NCI-H2081 (cell line): ENCODE measurements around the gene PIAS1.
"Not testable (repeated sequence)": the region's sequence is repeated elsewhere in the genome, so short reads cannot be mapped to it uniquely, and the experiment has no call there.

ENCODE experiments used
- DNase-seq, 2 experiments: peaks; one replicate each; lab custom pipeline; 2025; lab: John Stamatoyannopoulos, UW

Gene PIAS1

GRCh38 chr15:68034719-68035293 lies 19.3 kb upstream of the PIAS1 start:
- DNase-seq = no peak

- no peak for DNase-seq
These were observed 15.9 kb upstream of the PIAS1 start for GRCh38 chr15:68038246-68038645.

GRCh38 chr15:68040144-68040543 lies 14.0 kb upstream of the PIAS1 start:
- DNase-seq = no peak

- DNase-seq = peak in 1 of 2 experiments; percentile 22
These were observed 11.8 kb upstream of the PIAS1 start for GRCh38 chr15:68042156-68042854.

- no peak for DNase-seq
These were observed 11.3 kb upstream of the PIAS1 start for GRCh38 chr15:68042855-68043222.

GRCh38 chr15:68045289-68046265 lies 8.5 kb upstream of the PIAS1 start:
- DNase-seq = no peak

GRCh38 chr15:68047826-68048225 lies 6.3 kb upstream of the PIAS1 start:
- no peak for DNase-seq

DNA sequence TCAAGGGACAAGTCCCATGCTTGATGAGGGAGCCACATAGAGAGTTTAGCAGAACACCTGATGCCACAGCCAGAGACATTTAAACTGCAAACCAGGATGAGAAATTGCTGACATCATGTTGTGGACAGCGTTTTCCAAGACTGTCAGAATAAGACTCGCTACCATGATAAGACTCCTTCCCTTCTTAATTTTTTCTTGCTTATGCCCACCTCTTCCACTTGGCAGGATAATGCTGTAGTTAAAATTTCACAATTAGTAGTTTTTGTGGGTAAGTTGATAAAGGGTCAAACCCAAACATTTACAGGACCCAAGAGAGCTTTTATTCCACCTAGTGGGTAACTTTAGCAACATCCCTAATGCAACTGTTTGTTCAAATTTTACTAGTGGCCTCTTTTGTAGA lies 3.0 kb upstream of the PIAS1 start:
- DNase-seq = no peak

- DNase-seq = no peak
These were observed 2.2 kb upstream of the PIAS1 start for GRCh38 chr15:68051907-68052306.

DNA sequence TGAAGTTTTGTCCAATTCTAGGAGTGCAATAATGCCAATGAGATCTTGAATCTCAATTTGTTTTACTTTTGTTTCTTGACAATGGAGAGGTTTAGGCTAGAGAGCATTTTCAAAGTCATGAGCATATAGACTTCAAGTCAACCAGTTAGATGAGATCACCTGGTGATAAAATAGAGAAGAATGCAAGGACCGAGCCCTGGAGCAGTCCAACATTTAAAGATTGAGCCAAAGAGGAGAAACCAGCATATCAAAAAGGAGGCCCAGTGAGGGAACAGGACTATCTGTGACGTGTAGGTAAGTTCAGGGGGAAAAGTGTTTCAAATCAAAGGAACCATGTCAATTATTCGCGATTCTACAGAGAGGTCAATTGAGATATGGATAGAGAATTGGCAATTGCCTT lies 1.7 kb upstream of the PIAS1 start:
- no peak for DNase-seq

- DNase-seq = no peak
These were observed 1.1 kb upstream of the PIAS1 start for GRCh38 chr15:68053001-68053400.

DNA sequence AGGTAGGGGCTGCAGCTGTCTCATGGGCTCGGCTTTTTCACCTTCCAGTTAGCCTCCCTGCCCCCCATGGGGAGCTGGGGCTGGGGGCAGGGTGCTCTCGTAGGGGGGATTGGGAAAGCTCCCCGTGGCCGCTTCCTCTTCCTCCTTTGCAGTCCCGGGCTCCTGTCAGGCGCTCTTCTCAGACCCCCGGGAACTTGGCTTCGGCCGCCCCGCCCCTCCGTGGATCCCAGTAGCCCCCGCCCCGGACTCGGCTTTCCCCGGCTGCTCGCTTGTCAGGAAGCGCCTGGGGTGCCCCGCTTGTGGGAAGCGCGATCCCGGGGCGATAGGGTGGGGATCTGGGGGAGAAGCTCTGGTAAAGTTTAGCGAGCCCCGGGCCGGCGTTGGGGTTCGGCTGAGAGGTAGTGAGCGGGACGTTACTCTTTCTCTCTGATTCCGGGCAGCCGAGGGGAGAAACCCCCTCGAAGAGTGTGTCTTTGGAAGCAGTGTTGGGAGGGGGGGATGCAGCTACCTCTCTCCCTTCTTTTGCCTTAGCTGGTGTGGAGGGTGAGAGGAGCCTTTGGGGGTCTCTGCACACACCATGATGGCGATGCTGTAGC lies 611 bp downstream of the PIAS1 start:
- peak; percentile 72 for DNase-seq

GRCh38 chr15:68055224-68055705 lies 1.1 kb downstream of the PIAS1 start:
- DNase-seq = peak; percentile 12 to 66

GRCh38 chr15:68056097-68056865 lies 2.2 kb downstream of the PIAS1 start:
- DNase-seq = no peak

GRCh38 chr15:68057034-68057433 lies 2.9 kb downstream of the PIAS1 start:
- DNase-seq = no peak

GRCh38 chr15:68057758-68058157 lies 3.6 kb downstream of the PIAS1 start:
- no peak for DNase-seq

GRCh38 chr15:68058970-68059369 lies 4.9 kb downstream of the PIAS1 start:
- DNase-seq = not testable (repeated sequence)

- DNase-seq = no peak
These were observed 5.5 kb downstream of the PIAS1 start for GRCh38 chr15:68059630-68060029.

DNA sequence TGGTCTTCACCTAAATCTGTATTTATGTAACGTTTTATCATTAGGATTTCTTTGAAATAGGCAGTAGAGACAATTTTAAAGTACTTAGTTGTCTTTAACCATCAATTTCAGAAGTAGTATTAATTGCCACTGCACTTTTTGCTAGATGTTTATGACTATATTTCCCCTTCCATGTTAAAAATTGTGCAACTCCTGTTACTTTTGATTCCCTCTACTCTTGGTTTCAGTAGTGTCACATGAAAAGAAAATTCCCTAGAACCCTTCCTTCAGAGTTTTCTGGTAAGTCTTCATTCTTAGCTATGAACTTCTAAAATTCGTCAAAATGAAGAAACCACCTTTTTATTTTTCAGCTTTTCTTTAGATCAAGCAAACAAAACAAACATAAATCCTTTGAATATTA lies 7.1 kb downstream of the PIAS1 start:
- no peak for DNase-seq

DNA sequence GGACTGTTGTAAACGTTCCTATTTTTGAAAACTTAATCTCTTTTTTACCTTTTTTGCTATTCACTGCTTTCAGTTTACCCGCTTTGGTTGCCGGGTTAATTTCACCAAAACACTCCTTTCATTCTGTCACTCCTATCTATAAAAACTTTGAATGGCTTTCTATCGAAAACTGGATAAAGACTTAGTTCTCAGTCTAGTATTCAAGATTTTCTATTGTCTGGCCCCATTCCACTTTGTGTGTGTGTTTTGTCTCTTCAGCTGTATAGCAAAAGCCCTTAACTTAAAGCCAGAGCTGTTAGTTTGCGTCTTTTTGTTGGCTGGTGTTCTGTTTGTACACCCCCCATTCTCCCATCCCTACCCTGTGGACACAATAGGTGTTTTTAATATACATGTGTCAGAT lies 7.5 kb downstream of the PIAS1 start:
- DNase-seq = no peak

- no peak for DNase-seq
These were observed 8.1 kb downstream of the PIAS1 start for GRCh38 chr15:68062214-68062613.
